ENCODE results near the gene INSYN1. TPM values are rescaled to one million over a fixed set of nuclear protein-coding genes. Genes with fewer than 3 reads are reported as not detected.
A peak's percentile ranks its signal among the peaks of the same experiment; 100 is the strongest.
"Not testable (repeated sequence)": the region's sequence is repeated elsewhere in the genome, so short reads cannot be mapped to it uniquely, and the experiment has no call there.

INSYN1 gene
- total RNA-seq, 4 donors from 2014 or later: 12.5 to 27.4 (median 23.8) TPM

DNA sequence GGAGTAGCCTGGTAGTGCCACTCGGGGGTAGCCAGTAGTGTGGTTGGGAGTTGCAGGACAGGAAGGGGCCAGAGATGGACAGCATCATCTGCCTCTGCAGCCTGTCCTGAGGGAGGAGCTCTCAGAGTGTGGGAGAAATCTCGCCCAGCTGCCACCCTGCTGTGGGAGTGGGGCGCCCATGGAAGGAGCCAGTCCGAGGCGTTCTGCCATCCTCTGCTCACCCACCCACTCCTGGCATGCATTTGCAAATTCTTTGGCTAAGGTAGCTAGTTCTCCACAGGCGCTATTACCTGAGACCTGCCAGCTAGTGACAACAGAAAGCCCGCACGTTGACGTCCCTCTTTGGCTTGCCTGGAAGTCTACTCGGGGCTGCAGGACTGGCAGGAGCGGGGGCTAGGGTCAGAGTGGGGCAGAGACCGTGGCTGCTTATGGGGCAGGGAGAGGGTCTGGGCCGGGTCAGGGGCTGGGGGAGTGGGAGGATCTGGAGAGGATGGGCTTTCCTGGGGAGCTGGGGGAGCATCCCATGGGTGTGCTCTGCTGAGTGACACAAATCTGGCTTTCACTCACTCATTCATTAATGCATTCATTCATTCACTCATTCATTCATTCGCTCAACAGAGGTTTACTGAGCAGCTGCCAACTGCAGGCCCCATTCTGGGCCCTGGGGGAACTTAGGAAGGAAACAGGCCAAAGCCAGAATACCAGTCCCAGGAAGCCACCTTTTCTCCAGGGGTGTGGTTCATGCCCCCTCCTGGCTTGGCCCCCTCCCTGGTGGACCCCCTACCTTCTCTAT is 44.4 kb upstream of the INSYN1 start:
- intact Hi-C loops (cut with DNase I): no loop called here
- TF ChIP-seq EP300 (IDR thresholded peaks at IDR 0.05) (no peak), POLR2A (IDR thresholded peaks at IDR 0.05; ENCODE audit: low read depth) (no peak), POLR2AphosphoS5 (IDR thresholded peaks at IDR 0.05) (no peak)
- TF ChIP-seq, protein P1, sequence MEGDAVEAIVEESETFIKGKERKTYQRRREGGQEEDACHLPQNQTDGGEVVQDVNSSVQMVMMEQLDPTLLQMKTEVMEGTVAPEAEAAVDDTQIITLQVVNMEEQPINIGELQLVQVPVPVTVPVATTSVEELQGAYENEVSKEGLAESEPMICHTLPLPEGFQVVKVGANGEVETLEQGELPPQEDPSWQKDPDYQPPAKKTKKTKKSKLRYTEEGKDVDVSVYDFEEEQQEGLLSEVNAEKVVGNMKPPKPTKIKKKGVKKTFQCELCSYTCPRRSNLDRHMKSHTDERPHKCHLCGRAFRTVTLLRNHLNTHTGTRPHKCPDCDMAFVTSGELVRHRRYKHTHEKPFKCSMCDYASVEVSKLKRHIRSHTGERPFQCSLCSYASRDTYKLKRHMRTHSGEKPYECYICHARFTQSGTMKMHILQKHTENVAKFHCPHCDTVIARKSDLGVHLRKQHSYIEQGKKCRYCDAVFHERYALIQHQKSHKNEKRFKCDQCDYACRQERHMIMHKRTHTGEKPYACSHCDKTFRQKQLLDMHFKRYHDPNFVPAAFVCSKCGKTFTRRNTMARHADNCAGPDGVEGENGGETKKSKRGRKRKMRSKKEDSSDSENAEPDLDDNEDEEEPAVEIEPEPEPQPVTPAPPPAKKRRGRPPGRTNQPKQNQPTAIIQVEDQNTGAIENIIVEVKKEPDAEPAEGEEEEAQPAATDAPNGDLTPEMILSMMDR (IDR thresholded peaks at IDR 0.05): no peak
- WGBS: 92% methylated on average over 10 of the region's 14 CpGs
- Histone ChIP-seq H3K4me1 (peaks cover 28 to 31% (median 29%) of the 10 kb centered on the region in 4 donors), H3K36me3 (no peaks in the 10 kb centered on the region), H3K27me3 (no peaks in the 10 kb centered on the region), H3K4me3 (no peak overlapping the region), H3K27ac (replicated peaks in 1 of 4) (no peak overlapping the region), H3K9me3 (no peaks in the 10 kb centered on the region)
- no peak for DNase-seq (ENCODE audit: extremely low spot score)

DNA sequence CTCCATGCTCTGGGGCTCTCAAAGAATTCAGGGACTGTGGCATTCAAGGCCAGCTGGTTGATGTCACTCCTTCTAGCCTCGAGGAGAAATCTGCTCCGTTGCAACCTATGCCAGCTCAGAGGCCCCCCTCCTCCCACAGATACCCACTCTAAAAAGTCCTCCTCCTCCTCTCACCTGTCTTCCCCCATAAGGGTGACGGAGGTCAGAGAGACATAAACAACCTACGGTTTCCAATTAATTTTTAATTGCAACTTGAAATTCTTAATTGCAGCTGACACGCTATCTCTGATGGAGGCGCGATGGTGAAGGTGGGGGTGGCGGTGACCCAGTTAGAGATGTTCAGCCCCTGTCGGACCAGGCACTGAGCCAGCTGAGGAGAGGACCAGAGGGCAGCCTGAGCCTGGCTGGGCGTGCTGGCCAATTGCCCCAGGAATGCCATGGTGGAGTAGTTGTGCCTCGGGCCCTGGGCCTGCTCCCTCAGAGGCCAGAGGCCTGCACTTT is 43.2 kb upstream of the INSYN1 start:
- Histone ChIP-seq H3K4me1 (peaks cover 16 to 29% (median 22%) of the 10 kb centered on the region in 4 donors), H3K36me3 (no peaks in the 10 kb centered on the region), H3K27me3 (no peaks in the 10 kb centered on the region), H3K4me3 (no peak overlapping the region), H3K9me3 (no peaks in the 10 kb centered on the region), H3K27ac (replicated peaks in 1 of 4) (no peak overlapping the region)
- 86% methylated on average over 7 of the region's 11 CpGs for WGBS
- no peak for DNase-seq (ENCODE audit: extremely low spot score)
- intact Hi-C loops (cut with DNase I): no loop called here
- TF ChIP-seq EP300 (IDR thresholded peaks at IDR 0.05) (no peak), POLR2AphosphoS5 (IDR thresholded peaks at IDR 0.05) (no peak), POLR2A (IDR thresholded peaks at IDR 0.05; ENCODE audit: low read depth) (no peak)
- TF ChIP-seq, protein P1 (IDR thresholded peaks at IDR 0.05): no peak

DNA sequence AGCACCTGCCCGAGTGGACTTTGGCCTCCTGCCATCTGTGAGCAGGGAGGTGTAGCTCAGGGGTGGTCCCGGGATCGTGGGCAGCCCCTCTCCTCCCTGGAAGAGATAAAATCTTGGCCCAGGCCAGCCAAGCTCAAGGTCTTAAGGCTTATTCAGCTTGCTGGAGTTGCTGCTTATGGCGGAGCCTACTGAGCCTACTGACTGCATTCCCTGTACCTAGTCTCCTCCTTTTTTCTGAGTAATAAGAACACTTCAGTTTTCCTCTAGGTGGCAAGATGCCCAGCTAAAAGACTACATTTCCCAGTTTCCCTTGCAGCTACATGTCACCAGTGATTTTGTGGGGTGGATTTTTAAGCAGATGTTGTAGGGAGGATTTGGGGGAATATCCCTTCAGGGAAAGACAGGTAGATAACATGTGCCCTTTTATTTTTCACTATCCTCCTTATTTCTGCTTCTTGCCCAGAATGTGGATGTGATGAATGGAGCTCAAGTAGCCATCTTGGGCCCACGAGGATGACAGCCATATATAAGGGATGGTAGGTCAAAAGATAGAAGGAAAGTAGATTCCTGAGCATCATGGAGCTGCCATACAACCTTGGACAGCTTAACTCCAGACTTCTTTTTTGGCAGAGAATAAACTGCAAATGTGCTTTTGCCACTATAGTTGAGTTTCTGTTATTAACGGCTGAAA is 41.4 kb upstream of the INSYN1 start:
- intact Hi-C loops (cut with DNase I): no loop called here
- H3K36me3 ChIP-seq: no peaks in the 10 kb centered on the region
- peaks cover 0 to 12% (median 6%) of the 10 kb centered on the region in 4 donors for H3K4me1 ChIP-seq
- no peaks in the 10 kb centered on the region for H3K27me3 ChIP-seq
- 82% methylated on average over 5 of the region's 6 CpGs for WGBS
- no peak overlapping the region for H3K27ac ChIP-seq (replicated peaks in 1 of 4)
- DNase-seq (ENCODE audit: extremely low spot score): no peak
- H3K9me3 ChIP-seq: no peaks in the 10 kb centered on the region
- TF ChIP-seq, protein P1 (IDR thresholded peaks at IDR 0.05): no peak
- TF ChIP-seq POLR2A (IDR thresholded peaks at IDR 0.05; ENCODE audit: low read depth): no peak
- no peak for TF ChIP-seq POLR2AphosphoS5 (IDR thresholded peaks at IDR 0.05)
- no peak for TF ChIP-seq EP300 (IDR thresholded peaks at IDR 0.05)
- H3K4me3 ChIP-seq: no peak overlapping the region

DNA sequence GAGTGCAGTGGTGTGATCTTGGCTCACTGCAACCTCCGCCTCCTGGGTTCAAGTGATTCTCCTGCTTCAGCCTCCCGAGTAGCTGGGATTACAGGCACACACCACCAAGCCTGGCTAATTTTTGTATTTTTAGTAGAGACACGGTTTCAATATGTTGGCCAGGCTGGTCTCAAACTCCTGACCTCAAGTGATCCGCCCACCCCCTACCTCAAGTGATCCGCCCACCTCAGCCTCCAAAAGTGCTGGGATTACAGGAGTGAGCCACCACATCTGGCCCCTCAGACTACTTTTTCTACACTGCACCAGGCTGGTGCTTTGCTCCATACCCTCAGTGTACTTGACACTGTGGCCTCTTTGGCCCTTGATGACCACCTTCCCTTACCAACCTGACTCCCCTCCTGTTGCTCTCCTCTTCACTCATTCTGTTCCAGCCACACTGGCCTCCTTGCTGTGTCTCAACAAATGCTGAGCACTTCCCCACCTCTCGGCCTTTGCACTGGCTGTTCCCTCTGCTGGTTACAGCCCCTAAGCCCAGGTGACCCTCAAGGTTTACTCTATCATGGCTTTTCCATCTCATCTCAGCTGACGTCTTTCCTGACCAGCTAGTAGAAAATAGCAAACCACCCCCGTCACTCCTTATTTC is 39.9 kb upstream of the INSYN1 start:
- H3K36me3 ChIP-seq; DNase-seq (ENCODE audit: extremely low spot score); H3K27me3 ChIP-seq; intact Hi-C loops (cut with DNase I); H3K4me3 ChIP-seq; H3K27ac ChIP-seq (replicated peaks in 1 of 4); H3K9me3 ChIP-seq: not testable (repeated sequence)
- H3K4me1 ChIP-seq: peaks cover 0 to 12% (median 6%) of the 10 kb centered on the region in 4 donors
- 92% methylated on average over 8 of the region's 8 CpGs for WGBS

DNA sequence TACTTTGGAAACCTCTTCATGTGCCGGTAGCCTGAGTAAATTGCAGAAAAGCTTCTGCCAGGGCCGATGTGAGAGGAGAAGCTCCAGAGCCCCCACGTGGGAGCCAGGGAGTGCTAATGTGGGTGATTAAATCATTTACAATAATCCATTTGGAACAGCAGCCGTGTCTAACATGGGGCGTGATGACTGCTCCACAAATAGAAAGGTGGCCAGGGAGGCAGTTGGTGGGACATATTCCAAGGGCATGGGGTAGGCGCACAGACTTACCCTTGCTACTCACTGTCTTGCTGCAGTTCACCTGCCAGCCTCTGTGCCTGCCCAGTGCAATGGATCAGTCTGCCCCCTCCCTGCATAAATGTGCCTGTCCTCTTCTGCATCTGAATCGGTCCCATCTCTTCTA is 39.3 kb upstream of the INSYN1 start:
- Histone ChIP-seq H3K4me3 (no peak overlapping the region), H3K27ac (replicated peaks in 1 of 4) (no peak overlapping the region), H3K9me3 (no peaks in the 10 kb centered on the region), H3K36me3 (no peaks in the 10 kb centered on the region), H3K27me3 (no peaks in the 10 kb centered on the region), H3K4me1 (peaks cover 0 to 12% (median 6%) of the 10 kb centered on the region in 4 donors)
- TF ChIP-seq EP300 (IDR thresholded peaks at IDR 0.05): no peak
- TF ChIP-seq POLR2AphosphoS5 (IDR thresholded peaks at IDR 0.05): no peak
- TF ChIP-seq, protein P1 (IDR thresholded peaks at IDR 0.05): peak in 1 of 3 experiments; percentile 17
- no peak for TF ChIP-seq POLR2A (IDR thresholded peaks at IDR 0.05; ENCODE audit: low read depth)
- intact Hi-C loops (cut with DNase I): no loop called here
- 48% methylated on average over 7 of the region's 7 CpGs for WGBS
- no peak for DNase-seq (ENCODE audit: extremely low spot score)
